Thyroid gland (tissue), 4 donors: ENCODE measurements around the gene EGR4. TPM values are rescaled to one million over a fixed set of nuclear protein-coding genes. Genes with fewer than 3 reads are reported as not detected.

Experiments used
- DNase-seq, 2 donors: peaks; one replicate each; pipeline ENCODE4 v3.0.0-alpha.2; 2019
- H3K27ac ChIP-seq, 3 donors: fragments of 200-600 bp; sonication (generic); 1 replicate in 2 of 3; 2 replicates in 1 of 3; pipeline ENCODE4 v1.5.1; 2016 to 2019; ENCODE audit warnings: mild to moderate bottlenecking in 1 of 3, moderate library complexity in 1 of 3
- H3K27me3 ChIP-seq: fragments of 200-600 bp; sonication (generic); one replicate; pipeline ENCODE4 v1.5.1; 2019
- H3K36me3 ChIP-seq, 2 donors: fragments of 200-600 bp; sonication (generic); one replicate each; pipeline ENCODE4 v1.5.1; 2016 to 2019
- H3K4me1 ChIP-seq, 2 donors: fragments of 200-600 bp; sonication (generic); one replicate each; pipeline ENCODE4 v1.5.1; 2017 to 2019
- H3K4me3 ChIP-seq, 3 donors: fragments of 200-600 bp; sonication (generic); replicated peaks in 1 of 3; 1 replicate in 2 of 3; 2 replicates in 1 of 3; pipeline ENCODE4 v1.5.1; 2016; ENCODE audit warnings: mild to moderate bottlenecking in 1 of 3
- H3K9me3 ChIP-seq: fragments of 200-600 bp; sonication (generic); one replicate; pipeline ENCODE4 v1.5.1; 2017
- CTCF ChIP-seq, 6 experiments: fragments of 200-600 bp in 3 of 6; fragments of 450-650 bp in 3 of 6; sonication (generic) in 3 of 6; IDR thresholded peaks; one replicate each; pipeline ENCODE4 v1.5.1; 2016 to 2019; ENCODE audit warnings: antibody characterized with exemption in 6 of 6, mild to moderate bottlenecking in 2 of 6, inconsistent platforms in 1 of 6, moderate library complexity in 1 of 6
- POLR2A ChIP-seq, 2 donors: fragments of 450-650 bp; IDR thresholded peaks; one replicate each; pipeline ENCODE4 v1.6.1; 2017; ENCODE audit warnings: antibody characterized with exemption in 2 of 2, mild to moderate bottlenecking in 2 of 2, moderate library complexity in 1 of 2
- WGBS, 2 donors: methylation state at CpG; one replicate each; pipeline ENCODE4 v1.1.5; 2017; 5-methylcytosine and 5-hydroxymethylcytosine counted together
- intact Hi-C: fragments of 100-400 bp; cut with DNase I; formaldehyde crosslinking; loops from one replicate; pipeline ENCODE4 v1.15.1; 2023
- total RNA-seq, 4 donors: library from RNA; depleted of rRNA; stranded (reverse); fragments of >200 nt; gene quantifications; one replicate each; pipeline ENCODE4 v1.2.3, GENCODE V29; 2016

EGR4 gene
- total RNA-seq, 4 donors from 2014 or later = not detected

GRCh38 chr2:73291461-73292315 is 1.7 kb downstream of the EGR4 start:
- peaks cover 36% of the 10 kb centered on the region for H3K27me3 ChIP-seq
- no peaks in the 10 kb centered on the region for H3K36me3 ChIP-seq
- peak overlapping the region in 1 of 3 donors; percentile 9 for H3K4me3 ChIP-seq
- no peak for TF ChIP-seq POLR2A (IDR thresholded peaks at IDR 0.05)
- no peak for TF ChIP-seq CTCF (IDR thresholded peaks at IDR 0.05)
- WGBS, 2 donors = 3 to 4% methylated on average over 26 to 56 of the region's 82 CpGs
- no peaks in the 10 kb centered on the region for H3K9me3 ChIP-seq
- intact Hi-C loops = no loop called here
- no peak overlapping the region for H3K27ac ChIP-seq
- peaks cover 0 to 16% of the 10 kb centered on the region in 2 donors for H3K4me1 ChIP-seq
- no peak for DNase-seq

- Histone ChIP-seq H3K27me3 (peaks cover 36% of the 10 kb centered on the region), H3K4me3 (peak overlapping the region in 1 of 3 donors; percentile 9), H3K36me3 (no peaks in the 10 kb centered on the region), H3K4me1 (peaks cover 0 to 16% of the 10 kb centered on the region in 2 donors), H3K9me3 (no peaks in the 10 kb centered on the region), H3K27ac (no peak overlapping the region)
- WGBS, 2 donors = 4 to 7% methylated on average over 33 to 34 of the region's 34 CpGs
- intact Hi-C loops = no loop called here
- TF ChIP-seq CTCF (IDR thresholded peaks at IDR 0.05) (no peak), POLR2A (IDR thresholded peaks at IDR 0.05) (no peak)
- DNase-seq = peak; percentile 36 to 55
These were observed 2.3 kb downstream of the EGR4 start for GRCh38 chr2:73291093-73291460.

GRCh38 chr2:73290049-73290839 is 3.1 kb downstream of the EGR4 start:
- H3K4me3 ChIP-seq = no peak overlapping the region
- H3K27ac ChIP-seq = no peak overlapping the region
- H3K9me3 ChIP-seq = no peaks in the 10 kb centered on the region
- DNase-seq = no peak
- intact Hi-C loops = no loop called here
- WGBS, 2 donors = 60 to 76% methylated on average over 5 to 6 of the region's 6 CpGs
- no peaks in the 10 kb centered on the region for H3K36me3 ChIP-seq
- H3K27me3 ChIP-seq = peaks cover 36% of the 10 kb centered on the region
- peaks cover 0 to 16% of the 10 kb centered on the region in 2 donors for H3K4me1 ChIP-seq
- TF ChIP-seq POLR2A (IDR thresholded peaks at IDR 0.05) = no peak
- peak in 1 of 6 experiments; percentile 32 for TF ChIP-seq CTCF (IDR thresholded peaks at IDR 0.05)

- Histone ChIP-seq H3K27ac (no peak overlapping the region), H3K9me3 (no peaks in the 10 kb centered on the region), H3K27me3 (peaks cover 35% of the 10 kb centered on the region), H3K4me1 (peaks cover 3 to 25% of the 10 kb centered on the region in 2 donors), H3K36me3 (no peaks in the 10 kb centered on the region), H3K4me3 (no peak overlapping the region)
- DNase-seq = no peak
- intact Hi-C loops = no loop called here
- TF ChIP-seq POLR2A (IDR thresholded peaks at IDR 0.05) (no peak), CTCF (IDR thresholded peaks at IDR 0.05) (no peak)
These were observed 4.0 kb downstream of the EGR4 start for GRCh38 chr2:73289304-73289703.
